Renal pelvis (tissue), 4 donors: ENCODE data around the gene HDAC9. TPM values are rescaled to one million over a fixed set of nuclear protein-coding genes. Genes with fewer than 3 reads are reported as not detected.

ENCODE experiments used
- DNase-seq: peaks from one replicate; pipeline ENCODE4 v3.0.0-alpha.2; 2013
- polyA plus RNA-seq, 3 donors: library from polyadenylated mRNA; unstranded; fragments of 120-200 nt; gene quantifications; one replicate each; pipeline ENCODE4 v1.2.1, GENCODE V29; 2013; ENCODE audit not compliant: insufficient read length in 3 of 3

The HDAC9 gene
- polyA plus RNA-seq, 3 donors, result 7.4 to 8.4 (median 8.4) TPM

- DNase-seq, result no peak
These were observed 25.7 kb downstream of the HDAC9 start for GRCh38 chr7:18521236-18521589.

GRCh38 chr7:18521945-18522566 is 26.5 kb downstream of the HDAC9 start:
- no peak for DNase-seq

GRCh38 chr7:18524248-18524647 is 28.7 kb downstream of the HDAC9 start:
- no peak for DNase-seq

GRCh38 chr7:18526368-18526878 is 30.9 kb downstream of the HDAC9 start:
- no peak for DNase-seq

- DNase-seq, result no peak
These were observed 33.7 kb downstream of the HDAC9 start for GRCh38 chr7:18529239-18529638.

- DNase-seq, result no peak
These were observed 35.0 kb downstream of the HDAC9 start for GRCh38 chr7:18530224-18531179.

- no peak for DNase-seq
These were observed 36.0 kb downstream of the HDAC9 start for GRCh38 chr7:18531539-18531938.

- no peak for DNase-seq
These were observed 37.3 kb downstream of the HDAC9 start for GRCh38 chr7:18532813-18533212.

GRCh38 chr7:18534481-18534880 is 38.9 kb downstream of the HDAC9 start:
- no peak for DNase-seq

GRCh38 chr7:18535810-18536415 is 40.4 kb downstream of the HDAC9 start:
- no peak for DNase-seq

GRCh38 chr7:18536486-18536885 is 40.9 kb downstream of the HDAC9 start:
- no peak for DNase-seq

- no peak for DNase-seq
These were observed 43.2 kb downstream of the HDAC9 start for GRCh38 chr7:18538554-18539250.

GRCh38 chr7:18540396-18540795 is 44.8 kb downstream of the HDAC9 start:
- DNase-seq, result peak; percentile 38

- peak; percentile 75 for DNase-seq
These were observed 45.8 kb downstream of the HDAC9 start for GRCh38 chr7:18541181-18541870.

- DNase-seq, result no peak
These were observed 46.3 kb downstream of the HDAC9 start for GRCh38 chr7:18541871-18542212.

- no peak for DNase-seq
These were observed 51.0 kb downstream of the HDAC9 start for GRCh38 chr7:18546576-18546975.

GRCh38 chr7:18547509-18548187 is 52.1 kb downstream of the HDAC9 start:
- DNase-seq, result no peak

GRCh38 chr7:18548534-18548933 is 53.0 kb downstream of the HDAC9 start:
- DNase-seq, result no peak

GRCh38 chr7:18550574-18550973 is 55.0 kb downstream of the HDAC9 start:
- no peak for DNase-seq

GRCh38 chr7:18552316-18552916 is 56.9 kb downstream of the HDAC9 start:
- no peak for DNase-seq
